Panc1 (cell line): ENCODE results near the gene NCBP2.

ENCODE experiments used
- CTCF ChIP-seq: fragments of 450-650 bp; IDR thresholded peaks from 2 replicates; pipeline ENCODE4 v1.5.1; 2017; ENCODE audit warnings: mild to moderate bottlenecking
- POLR2AphosphoS5 ChIP-seq: IDR thresholded peaks from 2 replicates; pipeline ENCODE4 v1.6.1; 2012; ENCODE audit warnings: mild to moderate bottlenecking, low read depth, low read length, moderate library complexity
- TCF7L2 ChIP-seq: IDR thresholded peaks from 2 replicates; pipeline ENCODE4 v1.6.1; 2011; ENCODE audit warnings: mild to moderate bottlenecking, low read depth, low read length, inconsistent platforms

DNA sequence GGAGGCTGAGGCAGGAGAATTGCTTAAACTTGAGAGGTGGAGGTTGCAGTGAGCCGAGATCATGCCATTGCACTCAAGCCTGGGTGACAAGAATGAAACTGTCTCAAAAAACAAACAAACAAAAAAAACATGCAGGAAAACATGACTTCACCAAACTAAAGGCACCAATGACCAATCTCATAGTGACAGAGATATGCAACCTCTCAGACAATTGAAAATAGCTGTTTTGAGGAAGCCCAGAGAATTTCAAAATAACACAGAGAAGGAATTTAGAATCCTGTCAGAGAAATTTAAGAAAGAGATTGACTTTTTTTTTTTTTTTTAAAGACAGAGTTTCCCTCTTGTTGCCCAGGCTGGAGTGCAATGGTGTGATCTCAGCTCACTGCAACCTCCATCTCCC, 26.1 kb downstream of the NCBP2 start:
- TF ChIP-seq CTCF (no peak), POLR2AphosphoS5 (no peak), TCF7L2 (no peak)
